GM18519 (cell line): ENCODE data around the gene DDAH1.

Experiments
- ATAC-seq: cut with Tn5 transposase; IDR thresholded peaks from one replicate; pipeline ENCODE4 v1.9.1; 2021; ENCODE audit warnings: mild to moderate bottlenecking, moderate library complexity; ENCODE audit not compliant: unreplicated experiment, low FRiP score

Gene DDAH1

GRCh38 chr1:85279458-85280080 lies 185.4 kb downstream of the DDAH1 start:
- no peak for ATAC-seq

GRCh38 chr1:85278853-85279314 lies 186.1 kb downstream of the DDAH1 start:
- peak; percentile 25 for ATAC-seq

- ATAC-seq, result no peak
These were observed 187.2 kb downstream of the DDAH1 start for GRCh38 chr1:85277802-85278201.

GRCh38 chr1:85276978-85277639 lies 187.8 kb downstream of the DDAH1 start:
- ATAC-seq, result no peak

- ATAC-seq, result peak; percentile 96
These were observed 188.6 kb downstream of the DDAH1 start, which contains the start of gene BCL10 for GRCh38 chr1:85276215-85276977. BCL10 (minus strand) TSS chr1:85276632; CDS start chr1:85276352, 280 bp downstream.

GRCh38 chr1:85275701-85276214 lies 189.2 kb downstream of the DDAH1 start:
- no peak for ATAC-seq

- no peak for ATAC-seq
These were observed 189.9 kb downstream of the DDAH1 start for GRCh38 chr1:85274969-85275453.

GRCh38 chr1:85273397-85273796 lies 191.6 kb downstream of the DDAH1 start:
- ATAC-seq, result no peak

- ATAC-seq, result no peak
These were observed 196.0 kb downstream of the DDAH1 start for GRCh38 chr1:85268801-85269585.
